ENCODE measurements around the gene NAGS. TPM values are rescaled to one million over a fixed set of nuclear protein-coding genes. Genes with fewer than 3 reads are reported as not detected.
"Not testable (repeated sequence)": the region's sequence is repeated elsewhere in the genome, so short reads cannot be mapped to it uniquely, and the experiment has no call there.

The NAGS gene
- polyA plus RNA-seq, 1 of the 3 experiments (the other 2 are of a cell fraction) = 1.7 TPM

DNA sequence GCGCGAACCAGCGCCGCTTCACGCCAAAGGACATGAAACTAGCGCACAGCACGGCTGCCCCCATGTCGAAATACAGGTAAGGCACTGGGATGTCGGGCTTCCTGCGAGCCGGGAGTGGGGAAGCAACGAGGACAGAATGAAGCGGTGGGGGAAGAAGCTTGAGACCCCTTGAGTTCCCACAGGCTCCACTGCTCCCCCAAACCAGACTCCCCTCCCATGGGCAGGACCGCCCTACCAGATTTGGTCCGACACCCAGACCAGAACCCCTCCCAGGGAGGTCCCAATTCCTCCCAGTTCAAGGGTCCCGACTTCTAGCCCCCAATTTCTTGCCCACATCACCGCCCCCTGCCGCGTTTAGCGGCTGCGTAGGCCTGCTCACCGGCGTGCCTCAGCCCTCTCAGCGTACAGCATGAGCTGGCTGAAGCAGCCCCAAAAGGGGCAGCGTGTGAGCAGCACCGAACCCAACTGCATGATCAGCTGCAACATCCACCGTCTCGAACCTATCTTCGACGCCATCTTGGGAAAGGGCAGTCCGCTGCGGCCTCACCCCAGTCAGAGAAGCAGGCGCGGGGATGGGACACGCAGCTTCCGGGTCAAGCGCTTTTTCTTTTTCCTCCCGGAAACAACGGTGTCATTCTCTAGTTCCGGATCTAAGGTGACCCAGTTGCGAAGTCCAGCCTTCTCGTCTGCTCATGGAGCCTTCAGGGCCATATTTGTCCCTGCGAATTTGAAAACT, 10.2 kb downstream of the NAGS start, which contains the start of gene TMEM101 (continued):
- TF ChIP-seq, protein P1, sequence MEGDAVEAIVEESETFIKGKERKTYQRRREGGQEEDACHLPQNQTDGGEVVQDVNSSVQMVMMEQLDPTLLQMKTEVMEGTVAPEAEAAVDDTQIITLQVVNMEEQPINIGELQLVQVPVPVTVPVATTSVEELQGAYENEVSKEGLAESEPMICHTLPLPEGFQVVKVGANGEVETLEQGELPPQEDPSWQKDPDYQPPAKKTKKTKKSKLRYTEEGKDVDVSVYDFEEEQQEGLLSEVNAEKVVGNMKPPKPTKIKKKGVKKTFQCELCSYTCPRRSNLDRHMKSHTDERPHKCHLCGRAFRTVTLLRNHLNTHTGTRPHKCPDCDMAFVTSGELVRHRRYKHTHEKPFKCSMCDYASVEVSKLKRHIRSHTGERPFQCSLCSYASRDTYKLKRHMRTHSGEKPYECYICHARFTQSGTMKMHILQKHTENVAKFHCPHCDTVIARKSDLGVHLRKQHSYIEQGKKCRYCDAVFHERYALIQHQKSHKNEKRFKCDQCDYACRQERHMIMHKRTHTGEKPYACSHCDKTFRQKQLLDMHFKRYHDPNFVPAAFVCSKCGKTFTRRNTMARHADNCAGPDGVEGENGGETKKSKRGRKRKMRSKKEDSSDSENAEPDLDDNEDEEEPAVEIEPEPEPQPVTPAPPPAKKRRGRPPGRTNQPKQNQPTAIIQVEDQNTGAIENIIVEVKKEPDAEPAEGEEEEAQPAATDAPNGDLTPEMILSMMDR (IDR thresholded peaks at IDR 0.05) = no peak
- TF ChIP-seq, protein P2, sequence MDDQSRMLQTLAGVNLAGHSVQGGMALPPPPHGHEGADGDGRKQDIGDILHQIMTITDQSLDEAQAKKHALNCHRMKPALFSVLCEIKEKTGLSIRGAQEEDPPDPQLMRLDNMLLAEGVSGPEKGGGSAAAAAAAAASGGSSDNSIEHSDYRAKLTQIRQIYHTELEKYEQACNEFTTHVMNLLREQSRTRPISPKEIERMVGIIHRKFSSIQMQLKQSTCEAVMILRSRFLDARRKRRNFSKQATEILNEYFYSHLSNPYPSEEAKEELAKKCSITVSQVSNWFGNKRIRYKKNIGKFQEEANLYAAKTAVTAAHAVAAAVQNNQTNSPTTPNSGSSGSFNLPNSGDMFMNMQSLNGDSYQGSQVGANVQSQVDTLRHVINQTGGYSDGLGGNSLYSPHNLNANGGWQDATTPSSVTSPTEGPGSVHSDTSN (IDR thresholded peaks at IDR 0.05) = 0 out of 2 replicates have a peak, but pooled peaks have one; percentile 23
- peak; percentile 17; the same call in 1 of the 2 replicates for TF ChIP-seq TCF12 (IDR thresholded peaks at IDR 0.05)
- TF ChIP-seq RCOR1 (IDR thresholded peaks at IDR 0.05; ENCODE audit: low read length) = peak; percentile 30; the same call in 1 of the 2 replicates
- TF ChIP-seq NRF1 (IDR thresholded peaks at IDR 0.05; ENCODE audit: low read depth, low read length) = peak; percentile 77
- TF ChIP-seq EP300 (IDR thresholded peaks at IDR 0.05; ENCODE audit: borderline replicate concordance in 1 of 2, low read depth in 1 of 2, low read length in 1 of 2) = peak in 1 of 2 experiments; percentile 24; a peak in 1 of 4 replicates
- TF ChIP-seq, protein P3, sequence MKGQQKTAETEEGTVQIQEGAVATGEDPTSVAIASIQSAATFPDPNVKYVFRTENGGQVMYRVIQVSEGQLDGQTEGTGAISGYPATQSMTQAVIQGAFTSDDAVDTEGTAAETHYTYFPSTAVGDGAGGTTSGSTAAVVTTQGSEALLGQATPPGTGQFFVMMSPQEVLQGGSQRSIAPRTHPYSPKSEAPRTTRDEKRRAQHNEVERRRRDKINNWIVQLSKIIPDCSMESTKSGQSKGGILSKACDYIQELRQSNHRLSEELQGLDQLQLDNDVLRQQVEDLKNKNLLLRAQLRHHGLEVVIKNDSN (IDR thresholded peaks at IDR 0.05; ENCODE audit: borderline replicate concordance, low read depth) = peak; percentile 36; the same call in 1 of the 2 replicates
- no peak for TF ChIP-seq MEF2A (IDR thresholded peaks at IDR 0.05; ENCODE audit: borderline replicate concordance, low read depth)
- TF ChIP-seq, protein P4, sequence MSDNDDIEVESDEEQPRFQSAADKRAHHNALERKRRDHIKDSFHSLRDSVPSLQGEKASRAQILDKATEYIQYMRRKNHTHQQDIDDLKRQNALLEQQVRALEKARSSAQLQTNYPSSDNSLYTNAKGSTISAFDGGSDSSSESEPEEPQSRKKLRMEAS (IDR thresholded peaks at IDR 0.05; ENCODE audit: low read depth) = peak; percentile 91

DNA sequence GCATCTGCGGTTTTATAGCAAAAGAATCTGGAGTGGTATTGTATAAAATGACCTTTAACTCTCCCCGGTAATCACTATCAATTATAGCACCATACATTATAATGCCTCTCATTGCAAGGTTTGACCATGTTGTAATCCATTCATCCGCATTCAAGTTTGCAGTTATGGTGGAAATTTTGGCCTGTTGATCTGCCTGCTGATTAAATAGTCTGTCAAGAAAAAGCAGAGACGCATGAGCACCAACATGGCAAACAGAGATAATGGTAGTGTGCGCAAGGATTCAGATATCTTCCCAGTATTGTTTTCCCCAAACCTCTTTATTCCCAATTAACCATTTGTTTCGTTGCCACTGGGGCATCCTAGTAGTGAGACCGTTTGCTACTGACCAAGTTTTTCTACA, 16.8 kb downstream of the NAGS start:
- 94% methylated on average over 7 of the region's 7 CpGs for WGBS (ENCODE audit: low lambda C conversion rate)
- DNase-seq; H3F3A ChIP-seq (replicated peaks; ENCODE audit: insufficient read depth); H3K4me2 ChIP-seq; H3K4me3 ChIP-seq (ENCODE audit: low read depth in 2 of 2, low read length in 1 of 2); H4K20me1 ChIP-seq (ENCODE audit: insufficient read depth); H3K27ac ChIP-seq (ENCODE audit: low read depth in 2 of 2, low read length in 1 of 2); H3K27me3 ChIP-seq (ENCODE audit: insufficient read depth); H2AFZ ChIP-seq (ENCODE audit: low read depth); POLR2A ChIA-PET; H3K79me2 ChIP-seq (ENCODE audit: insufficient read depth); H3K9ac ChIP-seq; H3K9me3 ChIP-seq; H3K9me2 ChIP-seq: not testable (repeated sequence)
- CTCF ChIA-PET = interaction anchor here (1.0 kb wide), 1 partner anchor 20 kb away, joined by 3 read pairs; no protein-coding TSS in a partner anchor
- Histone ChIP-seq H3K4me1 (ENCODE audit: control insufficient read depth in 1 of 2, insufficient read depth in 2 of 2, low read depth in 1 of 2, low read length in 1 of 2) (peaks cover 0 to 32% of the 10 kb centered on the region in 2 experiments; a peak in 2 of 4 replicates), H3K36me3 (replicated peaks in 1 of 2; ENCODE audit: control insufficient read depth in 1 of 2, insufficient read depth in 2 of 2, low read length in 1 of 2) (peaks cover 7 to 20% of the 10 kb centered on the region in 2 experiments)

DNA sequence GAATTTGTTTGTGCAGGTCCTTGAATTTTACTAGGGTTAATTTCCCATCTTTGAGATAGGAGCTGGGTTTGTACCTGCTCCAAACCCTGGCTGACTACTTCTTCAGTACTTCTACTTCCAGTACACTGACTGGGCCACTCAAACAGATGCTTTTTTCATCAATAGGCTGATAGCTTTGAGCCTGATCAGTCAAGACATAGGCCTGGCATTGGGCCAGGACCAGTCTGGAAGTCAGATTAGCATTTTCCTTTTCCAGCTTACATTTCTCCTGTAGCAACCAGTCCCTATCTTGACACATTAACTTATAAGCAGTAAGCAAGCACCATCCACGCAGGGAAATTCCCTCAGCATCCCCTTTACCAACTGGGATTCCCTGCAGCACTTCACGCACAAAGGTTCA, 17.8 kb downstream of the NAGS start:
- Histone ChIP-seq H4K20me1 (ENCODE audit: insufficient read depth) (no peaks in the 10 kb centered on the region), H3K9me3 (no peaks in the 10 kb centered on the region), H3K4me3 (ENCODE audit: low read depth in 2 of 2, low read length in 1 of 2) (no peak overlapping the region), H3K79me2 (ENCODE audit: insufficient read depth) (no peaks in the 10 kb centered on the region), H2AFZ (ENCODE audit: low read depth) (no peak overlapping the region), H3K9me2 (no peaks in the 10 kb centered on the region), H3K4me2 (no peak overlapping the region), H3K36me3 (replicated peaks in 1 of 2; ENCODE audit: control insufficient read depth in 1 of 2, insufficient read depth in 2 of 2, low read length in 1 of 2) (peaks cover 7 to 20% of the 10 kb centered on the region in 2 experiments), H3K4me1 (ENCODE audit: control insufficient read depth in 1 of 2, insufficient read depth in 2 of 2, low read depth in 1 of 2, low read length in 1 of 2) (peaks cover 0 to 32% of the 10 kb centered on the region in 2 experiments; a peak in 2 of 4 replicates), H3K27me3 (ENCODE audit: insufficient read depth) (no peaks in the 10 kb centered on the region), H3K9ac (no peak overlapping the region), H3F3A (replicated peaks; ENCODE audit: insufficient read depth) (peaks cover 9% of the 10 kb centered on the region), H3K27ac (ENCODE audit: low read depth in 2 of 2, low read length in 1 of 2) (no peak overlapping the region)
- TF ChIP-seq, protein P5, sequence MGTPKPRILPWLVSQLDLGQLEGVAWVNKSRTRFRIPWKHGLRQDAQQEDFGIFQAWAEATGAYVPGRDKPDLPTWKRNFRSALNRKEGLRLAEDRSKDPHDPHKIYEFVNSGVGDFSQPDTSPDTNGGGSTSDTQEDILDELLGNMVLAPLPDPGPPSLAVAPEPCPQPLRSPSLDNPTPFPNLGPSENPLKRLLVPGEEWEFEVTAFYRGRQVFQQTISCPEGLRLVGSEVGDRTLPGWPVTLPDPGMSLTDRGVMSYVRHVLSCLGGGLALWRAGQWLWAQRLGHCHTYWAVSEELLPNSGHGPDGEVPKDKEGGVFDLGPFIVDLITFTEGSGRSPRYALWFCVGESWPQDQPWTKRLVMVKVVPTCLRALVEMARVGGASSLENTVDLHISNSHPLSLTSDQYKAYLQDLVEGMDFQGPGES (IDR thresholded peaks at IDR 0.05; ENCODE audit: low read depth, low read length) = no peak
- TF ChIP-seq GATA2 (CRISPR knock-in tag; IDR thresholded peaks at IDR 0.05) = no peak
- no peak for TF ChIP-seq YY1 (IDR thresholded peaks at IDR 0.05; ENCODE audit: low read depth)
- no peak for TF ChIP-seq RCOR1 (IDR thresholded peaks at IDR 0.05; ENCODE audit: low read length)
- TF ChIP-seq TAF1 (IDR thresholded peaks at IDR 0.05; ENCODE audit: borderline replicate concordance, low read depth, low read length) = no peak
- no peak for TF ChIP-seq EP300 (IDR thresholded peaks at IDR 0.05; ENCODE audit: borderline replicate concordance in 1 of 2, low read depth in 1 of 2, low read length in 1 of 2)
- TF ChIP-seq SIN3A (IDR thresholded peaks at IDR 0.05; ENCODE audit: borderline replicate concordance, low read depth, low read length) = no peak
- POLR2A ChIA-PET = no interaction called here
- no peak for DNase-seq
- WGBS (ENCODE audit: low lambda C conversion rate) = 97% methylated on average over 2 of the region's 2 CpGs
- CTCF ChIA-PET = interaction anchor here (1.0 to 4.0 kb wide), 4 partner anchors 8 to 20 kb away, joined by 3 to 26 read pairs (median 4); partner anchors contain the start of gene TMEM101

Data from SK-N-SH (cell line).